SK-N-MC (cell line): ENCODE measurements around the gene RHBG.

Experiments
- EZH2 ChIP-seq: fragments of 200-600 bp; sonication (generic); IDR thresholded peaks from one replicate; pipeline ENCODE4 v1.6.1; 2017; ENCODE audit warnings: antibody characterized with exemption
- POLR2AphosphoS5 ChIP-seq: IDR thresholded peaks from 2 replicates; pipeline ENCODE4 v1.6.1; 2012; ENCODE audit warnings: mild to moderate bottlenecking, low read depth, low read length, borderline replicate concordance

DNA sequence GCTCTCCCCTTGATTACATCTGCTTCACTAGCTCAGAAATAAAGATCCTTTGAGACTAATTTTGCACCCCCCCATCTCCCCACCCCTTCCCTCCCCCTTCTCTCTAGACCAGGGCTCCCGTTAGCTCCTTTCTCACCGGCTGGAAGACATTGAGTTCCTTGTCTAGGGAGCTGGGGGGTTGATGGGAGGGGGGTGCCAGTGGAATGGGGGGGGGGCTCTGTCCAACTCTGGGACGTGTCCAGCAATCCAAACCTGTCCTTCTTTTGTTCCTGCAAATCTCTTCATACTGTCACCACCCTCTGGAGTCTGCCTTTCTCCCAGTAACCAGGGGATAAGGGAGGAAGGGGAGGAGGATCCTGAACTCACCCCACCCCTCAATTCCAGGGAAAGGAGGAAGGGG lies 61.9 kb downstream of the RHBG start:
- TF ChIP-seq EZH2 (no peak), POLR2AphosphoS5 (no peak)
